CD4-positive, alpha-beta T cell treated with Interleukin-17A for 1 hour (primary cell): Measurements from ENCODE around the gene RGL3.
A peak's percentile ranks its signal among the peaks of the same experiment; 100 is the strongest.
"Not testable (repeated sequence)": the region's sequence is repeated elsewhere in the genome, so short reads cannot be mapped to it uniquely, and the experiment has no call there.

Experiments
- DNase-seq: peaks from one replicate; pipeline ENCODE4 v3.0.0-alpha.2; 2020

RGL3 gene

GRCh38 chr19:11356074-11356397, 63.1 kb downstream of the RGL3 start:
- no peak for DNase-seq

GRCh38 chr19:11355160-11356073, 63.7 kb downstream of the RGL3 start, which contains the start of gene PLPPR2:
Gene PLPPR2, plus strand, starts transcription at chr19:11355432. Its CDS starts 2,242 bp downstream, at chr19:11357674.
- DNase-seq: peak; percentile 90

GRCh38 chr19:11354102-11354501, 65.0 kb downstream of the RGL3 start:
- DNase-seq: not testable (repeated sequence)

GRCh38 chr19:11349171-11349570, 69.9 kb downstream of the RGL3 start:
- DNase-seq: no peak

- DNase-seq: no peak
Measured at GRCh38 chr19:11347546-11348039, 71.5 kb downstream of the RGL3 start.

GRCh38 chr19:11346104-11346940, 72.8 kb downstream of the RGL3 start, which contains the start of the genes CCDC159 and TMEM205:
Gene CCDC159, plus strand, starts transcription at chr19:11346519. Its CDS starts 88 bp downstream, at chr19:11346607.
Gene TMEM205, minus strand, starts transcription at chr19:11346268. Its CDS starts 649 bp downstream, at chr19:11345619.
- peak; percentile 99 for DNase-seq

GRCh38 chr19:11345122-11345803, 73.9 kb downstream of the RGL3 start:
- no peak for DNase-seq
